8988T (cell line): ENCODE results near the gene SSH3.
A peak's percentile ranks its signal among the peaks of the same experiment; 100 is the strongest.
"Not testable (repeated sequence)": the region's sequence is repeated elsewhere in the genome, so short reads cannot be mapped to it uniquely, and the experiment has no call there.

Experiments used
- DNase-seq: peaks from one replicate; pipeline ENCODE4 v3.0.0; 2011

Gene SSH3, protein sequence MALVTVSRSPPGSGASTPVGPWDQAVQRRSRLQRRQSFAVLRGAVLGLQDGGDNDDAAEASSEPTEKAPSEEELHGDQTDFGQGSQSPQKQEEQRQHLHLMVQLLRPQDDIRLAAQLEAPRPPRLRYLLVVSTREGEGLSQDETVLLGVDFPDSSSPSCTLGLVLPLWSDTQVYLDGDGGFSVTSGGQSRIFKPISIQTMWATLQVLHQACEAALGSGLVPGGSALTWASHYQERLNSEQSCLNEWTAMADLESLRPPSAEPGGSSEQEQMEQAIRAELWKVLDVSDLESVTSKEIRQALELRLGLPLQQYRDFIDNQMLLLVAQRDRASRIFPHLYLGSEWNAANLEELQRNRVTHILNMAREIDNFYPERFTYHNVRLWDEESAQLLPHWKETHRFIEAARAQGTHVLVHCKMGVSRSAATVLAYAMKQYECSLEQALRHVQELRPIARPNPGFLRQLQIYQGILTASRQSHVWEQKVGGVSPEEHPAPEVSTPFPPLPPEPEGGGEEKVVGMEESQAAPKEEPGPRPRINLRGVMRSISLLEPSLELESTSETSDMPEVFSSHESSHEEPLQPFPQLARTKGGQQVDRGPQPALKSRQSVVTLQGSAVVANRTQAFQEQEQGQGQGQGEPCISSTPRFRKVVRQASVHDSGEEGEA

DNA sequence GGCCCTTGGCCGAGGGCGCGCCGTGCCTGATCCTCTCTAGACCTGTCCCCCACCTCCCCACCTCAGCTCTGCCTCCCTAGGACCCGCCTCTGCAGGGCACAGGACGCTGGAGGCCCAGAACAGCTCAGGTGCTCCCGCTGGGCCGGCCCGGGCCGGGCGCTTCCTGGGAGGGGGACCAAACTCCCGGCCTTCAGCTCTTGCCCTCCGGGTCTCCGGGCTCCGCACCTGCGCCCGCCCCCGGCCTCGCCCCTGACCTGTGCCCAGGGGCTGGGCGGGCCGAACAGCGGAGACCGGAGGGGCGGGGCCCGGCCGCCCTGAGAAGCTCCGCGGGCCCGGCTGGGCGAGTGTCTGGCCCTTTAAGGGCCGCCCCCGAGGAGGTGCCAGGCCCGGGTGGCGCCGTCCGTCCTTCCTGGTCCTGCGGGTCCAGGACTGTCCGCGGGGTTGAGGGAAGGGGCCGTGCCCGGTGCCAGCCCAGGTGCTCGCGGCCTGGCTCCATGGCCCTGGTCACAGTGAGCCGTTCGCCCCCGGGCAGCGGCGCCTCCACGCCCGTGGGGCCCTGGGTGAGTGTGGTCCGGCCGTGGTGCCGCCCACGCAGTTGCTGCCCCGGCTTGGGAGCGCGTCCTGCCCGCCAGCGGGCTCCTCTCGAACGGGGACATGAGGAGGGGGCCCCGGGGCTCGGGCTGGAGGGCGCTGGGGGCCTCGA, at the start of gene SSH3:
TSS of gene SSH3 (plus strand) at position 399 of the 703 bp plus-strand sequence. CDS start at position 495, 96 bp downstream.
- peak; percentile 76 for DNase-seq

DNA sequence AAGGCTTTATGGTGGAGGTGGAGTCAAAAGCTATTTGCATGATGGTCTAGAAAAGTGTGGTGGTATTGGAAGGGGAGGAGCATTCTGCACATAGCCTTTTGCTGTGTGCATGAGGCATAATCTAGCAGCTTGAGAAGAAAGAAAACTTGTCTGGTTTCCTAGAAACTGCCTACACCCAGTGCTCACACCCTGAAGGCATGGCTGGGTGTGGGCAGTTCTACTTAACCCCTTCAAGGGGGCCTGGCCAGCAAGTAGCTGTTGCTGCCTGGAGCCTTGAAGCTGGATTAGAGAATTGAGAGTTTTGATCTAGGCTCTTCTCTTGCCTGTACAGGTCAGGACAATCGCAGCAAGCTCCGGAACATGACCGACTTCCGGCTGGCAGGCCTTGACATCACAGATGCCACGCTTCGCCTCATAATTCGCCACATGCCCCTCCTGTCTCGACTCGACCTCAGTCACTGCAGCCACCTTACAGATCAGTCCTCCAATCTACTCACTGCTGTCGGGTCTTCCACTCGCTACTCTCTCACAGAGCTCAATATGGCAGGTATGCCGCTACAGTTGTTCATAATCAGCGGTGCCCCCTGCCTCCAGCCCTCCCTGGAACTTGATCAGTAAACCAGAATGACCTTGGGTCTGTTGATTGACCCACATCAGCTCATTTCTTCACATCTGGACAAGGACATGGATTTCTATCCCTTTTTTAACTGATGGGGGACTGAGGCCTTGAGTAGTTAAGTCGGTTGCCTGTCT, 49.3 kb upstream of the SSH3 start:
- peak; percentile 4 for DNase-seq

DNA sequence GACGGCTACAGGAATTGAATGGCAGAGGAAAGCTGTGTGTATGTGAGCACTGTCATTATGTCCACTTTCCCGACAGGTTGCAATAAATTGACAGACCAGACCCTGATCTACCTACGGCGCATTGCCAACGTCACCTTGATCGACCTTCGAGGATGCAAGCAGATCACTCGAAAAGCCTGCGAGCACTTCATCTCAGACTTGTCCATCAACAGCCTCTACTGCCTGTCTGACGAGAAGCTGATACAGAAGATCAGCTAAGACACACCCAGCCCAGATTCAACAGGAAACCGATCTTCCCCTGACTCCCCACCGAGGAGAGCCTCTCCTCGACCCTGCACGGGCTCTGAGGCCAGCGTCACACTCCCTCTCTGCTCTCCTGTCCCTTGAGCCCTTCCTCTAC, 48.5 kb upstream of the SSH3 start:
- DNase-seq: no peak

DNA sequence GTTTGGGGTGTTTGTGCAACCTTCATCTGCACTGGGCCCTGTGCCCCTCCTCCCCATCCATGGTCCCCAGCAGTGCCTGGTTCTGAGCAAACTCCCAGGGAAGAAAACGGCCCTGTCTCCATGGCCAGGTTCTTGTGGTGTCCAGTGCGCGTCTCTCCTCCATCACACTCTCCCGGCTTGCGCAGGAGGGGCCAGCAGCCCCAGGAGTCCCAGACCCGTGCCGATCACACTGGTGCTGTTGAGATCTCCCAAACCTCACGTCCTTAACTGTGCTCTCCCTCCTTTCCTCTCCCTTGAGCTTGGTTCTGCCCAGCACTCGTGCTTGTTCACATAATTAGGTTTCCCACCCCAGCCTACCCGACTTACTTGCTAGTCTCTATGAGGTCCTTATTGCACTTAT, 48.0 kb upstream of the SSH3 start:
- peak; percentile 7 for DNase-seq

DNA sequence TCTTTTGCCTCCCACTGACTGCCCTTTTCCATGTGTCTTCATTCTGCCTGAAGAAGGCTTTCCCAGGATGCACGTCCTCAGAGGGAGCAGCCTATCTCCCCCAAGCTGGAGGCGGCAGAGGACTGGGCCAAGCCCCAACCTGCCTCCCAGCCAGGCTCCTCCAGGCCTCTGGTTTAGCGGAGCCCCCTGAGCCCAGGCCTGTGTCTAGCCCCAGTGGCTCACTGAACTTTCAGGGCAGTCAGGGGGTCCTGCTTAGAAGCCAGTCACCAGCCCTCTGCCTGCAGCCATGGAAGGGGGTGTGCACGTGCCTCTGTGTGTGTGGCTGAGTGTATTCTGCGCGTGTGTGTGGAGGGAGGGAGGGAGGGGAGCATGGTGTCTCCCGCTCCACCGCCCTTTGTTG, 47.5 kb upstream of the SSH3 start:
- peak; percentile 7 for DNase-seq

DNA sequence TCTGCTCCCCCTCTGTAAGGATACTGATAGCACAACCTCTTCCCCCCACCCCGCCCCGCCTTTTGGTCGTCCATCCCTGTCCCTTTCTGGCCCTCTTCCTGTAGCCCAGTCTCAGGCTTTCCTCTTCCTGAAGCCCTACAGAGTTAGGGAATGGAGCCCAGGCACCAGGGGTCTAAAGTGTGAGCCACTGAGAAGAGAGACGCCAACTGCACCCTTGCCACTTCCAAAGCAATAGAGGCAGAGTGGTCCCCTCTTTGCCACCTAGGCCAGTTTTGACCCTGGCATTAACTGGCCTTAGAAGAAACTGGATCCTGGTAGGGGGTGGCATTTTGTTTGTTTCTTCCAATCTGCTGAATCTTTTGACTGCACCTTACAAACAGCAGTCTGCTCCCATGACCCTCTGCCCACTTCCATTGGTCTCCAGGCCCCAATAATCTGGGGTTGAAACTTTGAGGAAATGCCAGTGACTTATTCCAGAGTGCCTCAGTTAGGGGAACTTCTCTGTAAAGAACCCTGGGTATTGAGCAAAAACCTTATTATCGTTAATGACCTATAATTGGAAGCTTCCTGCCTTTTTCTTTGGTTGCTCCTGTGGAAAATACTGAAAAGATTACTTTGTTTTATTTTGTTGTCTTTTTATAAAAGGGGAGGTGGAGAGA, 46.7 kb upstream of the SSH3 start:
- DNase-seq: peak; percentile 12

DNA sequence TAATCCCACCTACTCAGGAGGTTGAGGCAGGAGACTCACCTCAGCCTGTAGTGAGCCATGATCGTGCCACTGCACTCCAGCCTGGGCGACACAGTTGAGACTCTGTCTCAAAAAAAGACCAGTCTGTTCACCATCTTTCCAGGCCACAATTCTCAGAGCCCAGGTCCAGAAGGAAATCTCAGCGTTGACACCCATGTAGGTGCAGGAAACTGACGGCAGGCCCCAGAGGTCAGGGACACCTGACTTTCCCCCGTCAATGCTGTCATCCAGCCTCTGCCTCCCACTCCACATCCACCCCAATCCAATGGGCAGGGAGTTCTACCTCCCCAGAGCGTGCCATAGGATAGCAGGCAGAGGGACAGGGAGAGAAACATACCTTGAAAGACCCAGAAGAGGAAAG, 42.9 kb upstream of the SSH3 start:
- no peak for DNase-seq

DNA sequence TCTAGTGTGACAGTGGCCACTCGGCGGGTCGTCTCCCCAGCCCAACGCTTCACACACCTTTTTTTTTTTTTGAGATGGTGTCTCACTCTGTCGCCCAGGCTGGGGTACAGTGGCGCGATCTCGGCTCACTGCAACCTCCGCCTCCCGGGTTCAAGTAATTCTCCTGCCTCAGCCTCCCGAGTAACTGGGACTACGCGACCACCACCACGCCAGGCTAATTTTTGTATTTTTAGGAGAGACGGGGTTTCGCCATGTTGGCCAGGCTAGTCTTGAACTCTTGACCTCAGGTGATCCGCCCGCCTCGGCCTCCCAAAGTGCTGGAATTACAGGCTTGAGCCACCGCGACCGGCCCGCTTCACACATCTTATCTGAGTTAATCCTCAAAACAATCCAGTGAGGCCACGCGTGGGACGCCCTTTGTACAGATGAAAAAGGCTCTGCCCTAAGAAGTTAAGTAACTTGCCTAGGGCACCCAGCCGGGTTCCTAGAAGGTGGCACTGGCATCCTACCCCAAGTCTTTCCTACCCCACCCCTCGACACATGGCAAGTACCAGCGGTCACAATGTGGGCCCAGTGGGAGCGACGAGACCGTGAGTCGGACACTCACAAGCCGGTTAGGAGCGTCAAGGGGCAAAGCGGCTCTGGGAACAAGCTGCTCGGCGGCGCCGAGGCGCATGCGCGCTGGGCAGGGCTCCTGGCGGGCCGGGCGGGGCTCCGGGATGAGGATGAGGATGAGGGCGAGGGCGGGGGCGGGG, 42.3 kb upstream of the SSH3 start:
- not testable (repeated sequence) for DNase-seq

DNA sequence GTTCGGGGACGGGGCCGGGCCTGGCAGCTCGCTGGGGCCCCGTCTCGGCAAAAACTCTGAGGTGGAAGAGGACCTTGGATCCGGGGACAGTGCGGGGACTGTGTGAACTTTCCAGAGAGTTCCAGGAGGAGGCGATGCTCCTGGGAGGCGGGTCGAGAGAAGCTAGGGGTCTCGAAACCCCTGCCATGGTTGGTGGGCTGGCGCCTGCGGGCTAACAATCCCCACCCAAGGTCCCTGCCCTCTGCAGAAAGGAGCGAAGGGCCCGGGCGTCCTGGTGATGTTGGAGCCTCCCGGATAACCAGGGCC, 41.7 kb upstream of the SSH3 start:
- DNase-seq: no peak

DNA sequence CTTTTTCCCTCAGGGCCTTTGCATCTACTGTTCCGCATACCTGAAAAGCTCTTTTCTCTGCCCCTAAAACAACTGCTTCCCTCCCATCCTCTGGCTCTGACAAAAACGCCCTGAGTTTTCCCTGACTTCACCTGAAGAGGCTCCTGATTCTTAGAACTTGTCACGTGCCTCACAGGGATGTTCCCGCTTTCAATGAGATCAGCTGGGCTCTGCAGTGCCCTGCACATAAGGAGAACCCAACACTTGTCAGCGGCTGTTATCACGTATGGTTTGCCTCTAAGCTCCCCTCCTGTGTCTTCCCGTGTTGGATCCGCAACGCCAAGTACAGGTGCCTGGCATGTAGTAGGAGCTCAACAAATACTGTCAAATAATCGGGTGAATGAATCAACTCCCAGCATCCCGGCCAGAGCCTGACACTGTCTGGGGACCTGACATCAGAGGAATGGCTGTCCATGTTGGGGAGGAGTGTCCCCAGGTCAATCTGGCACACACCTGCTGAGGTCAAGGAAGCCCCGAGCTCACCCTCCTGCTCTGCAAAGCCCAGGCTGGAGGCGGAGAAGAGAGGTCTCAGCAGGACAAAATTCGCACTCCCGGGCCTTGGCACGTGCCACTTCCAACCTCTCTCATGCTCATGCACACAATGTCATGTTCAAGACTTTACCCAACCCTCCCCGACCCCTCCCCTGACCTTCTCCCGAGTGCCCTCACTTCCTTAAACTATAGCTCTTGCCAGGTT, 41.2 kb upstream of the SSH3 start:
- no peak for DNase-seq

DNA sequence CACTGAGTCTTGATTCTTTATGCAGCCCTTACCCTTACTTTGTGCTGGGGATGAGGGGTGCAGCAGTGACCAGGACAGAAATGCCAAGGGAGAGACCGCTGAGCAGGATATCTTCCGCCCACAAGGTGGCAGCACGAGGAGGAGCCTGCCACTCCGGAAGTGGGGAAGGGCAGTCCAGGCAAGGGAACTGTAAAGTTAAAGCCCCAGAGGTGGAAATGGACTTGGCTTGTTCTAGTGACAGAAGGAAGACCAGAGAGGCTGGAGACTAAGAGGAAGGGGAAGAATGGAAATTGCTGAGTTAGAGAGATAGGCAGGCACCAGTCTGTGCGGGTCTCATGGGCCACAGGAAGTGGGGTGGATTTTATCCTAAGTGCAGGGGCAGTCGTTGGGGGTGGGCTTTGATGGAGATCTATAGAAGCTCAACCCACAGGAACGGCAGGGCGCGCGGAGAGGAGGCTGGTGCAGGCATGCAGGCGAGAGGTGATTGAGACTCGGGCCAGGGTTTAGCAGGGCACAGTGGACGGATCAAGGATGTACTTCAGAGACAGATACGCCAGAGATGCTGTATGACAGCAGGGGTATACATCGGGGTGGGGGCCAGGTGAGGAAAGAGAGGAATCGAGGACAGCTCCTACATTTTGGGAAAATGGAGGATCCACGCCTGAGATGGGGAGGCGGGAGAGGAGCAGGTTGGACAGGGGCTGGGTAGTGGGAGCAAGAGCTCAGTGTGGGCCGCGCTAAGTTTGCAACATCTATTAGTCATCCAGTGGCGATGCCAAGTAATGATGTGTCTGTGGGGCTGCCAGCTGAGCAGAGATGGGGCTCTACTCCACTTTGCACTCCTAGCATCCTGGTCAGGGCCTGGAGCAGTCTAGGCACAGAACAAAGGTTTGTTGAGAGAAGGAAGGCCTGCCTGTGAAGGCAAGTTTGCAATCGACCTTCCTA, 40.3 kb upstream of the SSH3 start:
- peak; percentile 100 for DNase-seq

DNA sequence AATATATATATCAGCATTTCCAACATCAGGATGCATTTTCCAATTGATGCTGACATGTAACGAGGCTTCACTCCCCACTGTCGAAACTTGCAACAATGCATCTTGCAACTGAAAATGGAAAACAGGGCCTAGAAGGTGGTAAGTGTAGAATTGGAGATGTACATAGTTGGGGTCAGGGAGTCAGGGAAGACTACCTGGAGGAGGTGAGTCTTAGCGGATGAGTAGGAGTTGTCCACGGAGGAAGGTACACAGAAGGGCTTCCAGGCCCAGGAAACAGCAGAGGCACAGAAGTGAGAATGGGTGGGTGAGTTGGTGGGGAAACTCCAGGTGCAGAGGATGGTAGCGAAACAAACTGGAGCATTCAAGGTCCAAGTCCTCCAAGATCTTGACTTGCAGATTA, 39.1 kb upstream of the SSH3 start:
- no peak for DNase-seq

DNA sequence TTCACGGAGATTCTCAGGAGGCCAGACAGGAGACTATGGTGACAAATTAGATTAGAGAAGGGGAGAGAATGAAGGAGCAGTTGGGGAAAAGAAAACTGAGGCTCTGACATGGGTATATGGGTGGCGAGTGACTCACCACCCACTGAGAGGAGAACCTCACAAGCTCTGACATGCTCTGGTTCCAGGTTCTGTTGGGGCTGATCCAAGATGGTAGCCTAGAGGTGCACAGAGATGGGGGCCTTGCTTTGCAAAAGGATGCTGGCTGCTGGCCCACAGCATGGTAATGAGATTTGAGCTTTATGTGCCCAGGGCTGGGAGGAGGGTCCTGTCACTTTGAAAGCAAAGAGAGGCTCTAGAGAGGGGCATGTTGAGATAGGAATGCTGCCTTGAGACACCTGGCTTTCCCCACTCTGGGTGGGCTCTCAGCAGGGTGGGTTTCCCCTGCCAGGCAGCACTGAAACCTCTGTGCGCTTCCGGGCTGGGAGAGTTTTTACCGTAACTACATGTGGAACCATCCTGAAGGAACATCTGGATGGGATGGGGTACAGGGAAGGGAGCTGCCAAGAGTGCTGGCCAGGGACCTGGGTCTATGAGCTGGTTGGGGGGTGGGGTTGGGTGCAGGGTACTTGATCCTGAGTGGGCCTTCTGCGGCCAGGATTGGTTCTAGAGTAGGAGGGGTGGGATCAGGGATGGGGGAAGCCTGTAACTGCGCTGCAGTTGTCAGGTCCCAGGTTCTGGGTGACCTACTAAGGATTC, 38.3 kb upstream of the SSH3 start:
- DNase-seq: no peak

DNA sequence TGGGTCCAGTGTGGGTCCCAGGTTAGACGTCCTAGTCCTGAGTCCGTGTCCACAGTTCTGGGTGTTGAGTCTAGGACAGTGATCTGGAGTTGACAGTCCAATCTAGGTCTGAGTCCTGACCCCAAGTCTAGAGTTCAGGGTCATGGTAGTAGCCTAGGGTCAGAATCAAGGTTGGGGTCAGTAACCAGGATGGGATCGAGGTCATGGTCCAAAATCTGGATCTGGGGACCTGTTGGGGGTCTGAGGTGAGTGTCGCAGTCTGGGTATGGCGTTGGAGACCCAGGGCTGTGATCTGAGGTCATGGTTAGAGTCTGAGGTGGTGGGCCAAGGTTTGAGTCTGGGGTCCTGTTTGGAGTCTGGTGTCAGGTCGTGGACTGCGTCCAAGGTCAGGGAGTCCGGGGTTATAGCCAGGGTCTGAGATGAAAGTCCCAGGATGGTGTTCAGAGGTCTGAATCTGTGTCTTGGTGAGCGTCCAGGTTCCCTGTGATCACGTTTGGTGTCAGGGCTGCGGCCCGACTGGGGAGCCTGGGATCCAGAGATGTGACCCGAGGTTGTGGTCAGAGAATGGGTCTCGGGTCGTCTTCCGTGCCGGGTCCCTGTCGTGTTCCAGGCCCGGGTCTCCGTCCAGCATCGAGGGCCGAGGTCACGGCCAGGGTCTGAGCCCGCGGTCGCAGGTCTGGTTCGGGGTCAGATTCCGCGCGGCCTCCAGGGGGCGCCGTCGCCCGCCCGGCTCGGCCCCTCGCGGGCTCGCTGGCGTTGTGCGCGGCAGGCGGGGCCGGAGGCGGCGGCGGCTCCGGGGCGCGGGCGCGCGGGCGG, 37.5 kb upstream of the SSH3 start:
- peak; percentile 99 for DNase-seq

DNA sequence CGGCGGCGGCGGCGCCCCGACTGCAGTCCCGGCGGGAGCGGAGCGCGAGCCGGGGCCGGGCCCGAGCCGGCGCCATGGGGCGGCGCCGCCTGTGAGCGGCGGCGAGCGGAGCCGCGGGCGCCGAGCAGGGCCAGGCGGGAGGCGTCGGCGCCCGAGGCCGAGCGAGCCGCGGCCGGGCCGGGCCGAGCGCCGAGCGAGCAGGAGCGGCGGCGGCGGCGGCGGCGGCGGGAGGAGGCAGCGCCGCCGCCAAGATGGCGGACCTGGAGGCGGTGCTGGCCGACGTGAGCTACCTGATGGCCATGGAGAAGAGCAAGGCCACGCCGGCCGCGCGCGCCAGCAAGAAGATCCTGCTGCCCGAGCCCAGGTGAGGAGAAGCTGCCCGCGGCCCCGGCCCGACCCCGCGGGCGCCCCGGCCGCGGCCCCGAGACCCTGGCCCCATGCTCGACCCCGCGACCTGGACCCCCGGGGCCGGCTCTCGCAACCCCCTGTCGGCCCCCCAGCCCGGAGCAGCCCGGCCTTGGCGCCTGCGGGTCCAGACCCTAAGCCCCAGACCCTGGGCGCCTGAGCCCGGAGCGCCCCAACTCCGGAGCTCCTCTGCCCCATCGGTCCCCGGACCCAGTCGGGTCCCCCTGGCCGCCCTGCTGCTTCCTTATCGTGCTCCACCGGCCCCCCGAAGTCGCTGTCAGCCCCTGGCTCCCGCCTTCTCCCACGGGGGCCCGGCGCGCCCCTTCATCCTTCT, 36.7 kb upstream of the SSH3 start, which contains the start of gene GRK2:
TSS of gene GRK2 (plus strand) at position 25 of the 739 bp plus-strand sequence. CDS start at position 252, 227 bp downstream.
- DNase-seq: peak; percentile 95

DNA sequence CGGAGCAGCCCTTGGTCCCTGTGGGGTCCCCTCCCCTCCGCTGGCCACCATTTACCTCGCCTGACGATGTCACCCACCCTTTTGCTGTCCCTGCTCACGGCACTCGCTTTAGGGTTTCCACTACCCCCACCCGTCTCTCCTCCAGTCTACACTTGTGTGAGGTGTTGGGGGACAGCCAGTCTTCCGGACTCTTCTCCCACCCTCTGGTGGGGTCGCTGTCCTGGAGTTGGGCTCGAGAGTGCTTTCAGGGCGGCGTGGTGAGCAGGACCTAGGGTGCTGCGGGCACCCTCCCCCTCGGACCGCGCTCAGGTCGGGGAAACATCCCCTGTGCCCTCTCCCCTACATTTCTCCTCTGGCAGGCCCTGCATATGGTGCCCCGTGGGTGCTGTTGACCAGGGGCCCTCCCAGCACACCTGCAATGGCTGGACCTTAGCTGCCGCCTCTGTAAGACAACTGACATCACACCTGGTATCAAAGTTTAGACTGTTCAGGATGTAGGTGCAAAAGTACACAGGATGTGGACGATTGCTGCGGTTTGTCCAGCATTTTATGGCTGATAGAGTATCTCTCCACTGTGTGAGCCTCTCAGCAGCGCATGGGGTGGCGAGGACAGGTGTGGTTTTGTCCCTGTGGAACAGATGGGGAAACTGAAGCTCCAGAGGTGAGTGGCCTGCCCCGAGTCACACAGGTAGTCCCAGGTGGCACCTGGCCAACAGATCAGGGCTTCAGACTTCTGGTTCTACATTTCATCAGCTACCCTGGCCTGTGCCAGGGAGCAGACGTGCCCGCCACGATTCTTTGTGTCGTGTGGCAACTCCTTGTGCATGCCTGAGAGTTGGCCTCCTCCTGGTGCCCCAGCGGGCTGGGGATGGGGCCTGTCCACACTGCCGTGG, 35.9 kb upstream of the SSH3 start:
- DNase-seq: no peak
